HEK293T (cell line): ENCODE results near the gene WWC2.
A peak's percentile ranks its signal among the peaks of the same experiment; 100 is the strongest.

Source experiments
- CTCF ChIA-PET: fragments of 350-600 bp; formaldehyde crosslinking; extraction: SDS; loops from one replicate; lab custom pipeline; 2021; ENCODE audit warnings: antibody characterized with exemption, inconsistent platforms; lab: Yijun Ruan, JAX
- POLR2A ChIA-PET: fragments of 350-600 bp; formaldehyde crosslinking; extraction: SDS; loops from one replicate; lab custom pipeline; 2020; ENCODE audit warnings: antibody characterized with exemption, inconsistent platforms; lab: Yijun Ruan, JAX
- DNase-seq: peaks from one replicate; pipeline ENCODE4 v3.0.0; 2012; ENCODE audit warnings: mixed read lengths; ENCODE audit errors: extremely low spot score
- ARNT ChIP-seq: fragments of 450-650 bp; IDR thresholded peaks from 2 replicates; pipeline ENCODE4 v1.6.1; 2017; ENCODE audit warnings: mild to moderate bottlenecking
- BHLHE40 ChIP-seq: fragments of 450-650 bp; IDR thresholded peaks from 2 replicates; pipeline ENCODE4 v1.6.1; 2016; ENCODE audit warnings: mild to moderate bottlenecking, moderate library complexity, borderline replicate concordance
- CTBP1 ChIP-seq: fragments of 450-650 bp; IDR thresholded peaks from 2 replicates; pipeline ENCODE4 v1.6.1; 2016; ENCODE audit warnings: borderline replicate concordance
- ELF4 ChIP-seq: fragments of 450-650 bp; IDR thresholded peaks from 2 replicates; pipeline ENCODE4 v1.6.1; 2017; ENCODE audit warnings: antibody characterized with exemption
- FOXA1 ChIP-seq: fragments of 450-650 bp; IDR thresholded peaks from 2 replicates; pipeline ENCODE4 v1.6.1; 2016; ENCODE audit warnings: mild to moderate bottlenecking
- FOXK2 ChIP-seq: fragments of 450-650 bp; IDR thresholded peaks from 2 replicates; pipeline ENCODE4 v1.6.1; 2016; ENCODE audit warnings: mild to moderate bottlenecking
- FOXM1 ChIP-seq: fragments of 450-650 bp; IDR thresholded peaks from 2 replicates; pipeline ENCODE4 v1.6.1; 2017; ENCODE audit warnings: mild to moderate bottlenecking, borderline replicate concordance
- HDGF ChIP-seq: fragments of 450-650 bp; IDR thresholded peaks from 2 replicates; pipeline ENCODE4 v1.6.1; 2017; ENCODE audit warnings: antibody characterized with exemption, borderline replicate concordance
- L3MBTL2 ChIP-seq: fragments of 450-650 bp; conservative IDR thresholded peaks from 2 replicates; pipeline ENCODE4 v1.6.1; 2016; ENCODE audit warnings: mild to moderate bottlenecking
- LEF1 ChIP-seq: fragments of 450-650 bp; IDR thresholded peaks from 2 replicates; pipeline ENCODE4 v1.6.1; 2017; ENCODE audit warnings: mild to moderate bottlenecking, borderline replicate concordance
- NFRKB ChIP-seq: fragments of 450-650 bp; IDR thresholded peaks from 2 replicates; pipeline ENCODE4 v1.6.1; 2016; ENCODE audit warnings: mild to moderate bottlenecking, moderate library complexity
- PKNOX1 ChIP-seq: fragments of 450-650 bp; IDR thresholded peaks from 2 replicates; pipeline ENCODE4 v1.6.1; 2016
- SP1 ChIP-seq: fragments of 450-650 bp; IDR thresholded peaks from 2 replicates; pipeline ENCODE4 v1.6.1; 2017
- SUZ12 ChIP-seq: fragments of 450-650 bp; IDR thresholded peaks from 2 replicates; pipeline ENCODE4 v1.6.1; 2016; ENCODE audit warnings: mild to moderate bottlenecking
- TARDBP ChIP-seq: fragments of 450-650 bp; IDR thresholded peaks from 2 replicates; pipeline ENCODE4 v1.6.1; 2016
- ZNF384 ChIP-seq: fragments of 450-650 bp; IDR thresholded peaks from 2 replicates; pipeline ENCODE4 v1.6.1; 2016

Gene WWC2

GRCh38 chr4:183257808-183258207 is 158.8 kb downstream of the WWC2 start:
- TF ChIP-seq ELF4 (no peak), L3MBTL2 (no peak), BHLHE40 (no peak), ZNF384 (no peak), SP1 (no peak), NFRKB (no peak), FOXA1 (no peak), TARDBP (no peak), FOXK2 (no peak), CTBP1 (no peak), ARNT (no peak), LEF1 (no peak), HDGF (no peak), PKNOX1 (no peak), FOXM1 (no peak), SUZ12 (no peak)
- POLR2A ChIA-PET, result no interaction called here
- CTCF ChIA-PET, result interaction anchor here (0.6 to 0.7 kb wide), 2 partner anchors 178 to 201 kb away, joined by 3 to 4 read pairs; no protein-coding TSS in a partner anchor
- DNase-seq, result no peak

GRCh38 chr4:183260491-183261151 is 161.6 kb downstream of the WWC2 start:
- CTCF ChIA-PET, result interaction anchor here (0.6 to 1.7 kb wide), 4 partner anchors 187 to 883 kb away, joined by 4 to 5 read pairs (median 5); no protein-coding TSS in a partner anchor
- no peak for DNase-seq
- POLR2A ChIA-PET, result no interaction called here
- no peak for TF ChIP-seq FOXA1

- DNase-seq, result peak; percentile 61
- TF ChIP-seq LEF1, result no peak
- TF ChIP-seq ARNT, result no peak
- TF ChIP-seq ELF4, result no peak
- TF ChIP-seq TARDBP, result no peak
- no peak for TF ChIP-seq BHLHE40
- TF ChIP-seq HDGF, result no peak
- TF ChIP-seq NFRKB, result no peak
- TF ChIP-seq PKNOX1, result no peak
- no peak for TF ChIP-seq L3MBTL2
- no peak for TF ChIP-seq ZNF384
- no peak for TF ChIP-seq FOXM1
- no peak for TF ChIP-seq FOXK2
- TF ChIP-seq SUZ12, result no peak
- no peak for TF ChIP-seq SP1
- no peak for TF ChIP-seq CTBP1
- no peak for TF ChIP-seq FOXA1
- CTCF ChIA-PET, result interaction anchor here (0.6 to 2.4 kb wide), 24 partner anchors 9 to 343 kb away, joined by 3 to 35 read pairs (median 5); no protein-coding TSS in a partner anchor
- POLR2A ChIA-PET, result no interaction called here
Observed at GRCh38 chr4:183261953-183262775, 163.1 kb downstream of the WWC2 start.

GRCh38 chr4:183262776-183263100 is 163.7 kb downstream of the WWC2 start:
- no peak for TF ChIP-seq L3MBTL2
- TF ChIP-seq ELF4, result no peak
- no peak for TF ChIP-seq TARDBP
- no peak for TF ChIP-seq ARNT
- no peak for TF ChIP-seq LEF1
- no peak for TF ChIP-seq PKNOX1
- TF ChIP-seq CTBP1, result no peak
- no peak for TF ChIP-seq SUZ12
- no peak for TF ChIP-seq ZNF384
- TF ChIP-seq NFRKB, result no peak
- no peak for TF ChIP-seq FOXM1
- TF ChIP-seq FOXA1, result no peak
- TF ChIP-seq BHLHE40, result no peak
- ChIA-PET CTCF (interaction anchor here (0.9 to 2.4 kb wide), 18 partner anchors 9 to 344 kb away, joined by 3 to 35 read pairs (median 5); no protein-coding TSS in a partner anchor), POLR2A (no interaction called here)
- DNase-seq, result no peak

- ChIA-PET POLR2A (no interaction called here), CTCF (interaction anchor here (1.1 to 1.4 kb wide), 3 partner anchors 190 to 339 kb away, joined by 3 to 6 read pairs (median 5); no protein-coding TSS in a partner anchor)
- TF ChIP-seq PKNOX1 (peak; percentile 84), NFRKB (no peak), L3MBTL2 (no peak), FOXM1 (no peak), BHLHE40 (no peak), SP1 (no peak), TARDBP (no peak), FOXA1 (no peak), HDGF (no peak)
Observed at GRCh38 chr4:183263787-183264386, 164.8 kb downstream of the WWC2 start.

More at GRCh38 chr4:183263787-183264386, 164.8 kb downstream of the WWC2 start:
- no peak for DNase-seq
